ENCODE data around the gene ZFPM1. TPM values are rescaled to one million over a fixed set of nuclear protein-coding genes. Genes with fewer than 3 reads are reported as not detected.

The ZFPM1 gene
- total and polyA plus RNA-seq, 4 donors, result 0.57 to 9.0 (median 2.8) TPM

DNA sequence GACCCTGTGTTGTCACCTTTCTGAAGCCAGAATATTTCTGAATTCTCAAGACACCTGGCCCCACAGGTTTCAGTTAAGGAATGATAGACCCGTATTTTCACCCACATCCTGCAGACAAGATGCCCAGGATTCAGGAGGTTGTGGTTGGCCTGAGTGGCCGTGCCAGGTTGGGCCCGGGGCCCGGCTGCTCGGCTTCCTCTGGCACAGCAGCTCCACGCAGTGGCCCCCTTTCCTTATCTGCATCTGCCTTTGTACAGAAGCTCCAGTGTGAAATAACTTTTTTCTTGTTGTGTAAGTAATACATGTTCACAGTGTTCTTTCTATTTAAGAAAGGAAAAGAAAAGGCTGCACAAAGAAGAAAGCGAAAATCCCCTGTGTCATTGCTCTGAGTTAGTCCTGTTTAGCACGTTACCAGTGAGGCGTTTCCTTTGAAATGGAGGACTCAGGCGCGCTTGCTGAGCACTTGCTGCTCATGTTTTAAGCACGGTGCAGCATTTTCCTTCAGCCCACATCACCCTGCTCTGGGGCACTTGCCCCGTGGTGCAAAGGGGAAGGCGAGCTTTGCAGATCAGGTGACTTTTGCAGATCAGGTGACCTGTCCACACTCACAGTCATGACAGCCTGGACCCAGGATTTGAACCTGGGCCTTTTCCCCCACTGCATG is 130.0 kb downstream of the ZFPM1 start:
- Histone ChIP-seq H3K4me1 (ENCODE audit: control insufficient read depth in 5 of 5, insufficient read depth in 5 of 5, low read length in 5 of 5) (no peaks in the 10 kb centered on the region), H3K27me3 (ENCODE audit: control insufficient read depth in 3 of 3, insufficient read depth in 3 of 3, low read length in 2 of 3) (no peaks in the 10 kb centered on the region), H3K36me3 (ENCODE audit: control insufficient read depth in 4 of 4, insufficient read depth in 4 of 4, low read length in 4 of 4) (peaks cover 4 to 49% (median 19%) of the 10 kb centered on the region in 4 donors), H3K27ac (ENCODE audit: low read depth in 1 of 2, low read length in 1 of 2) (no peak overlapping the region), H3K4me3 (no peak overlapping the region), H3K9me3 (ENCODE audit: control insufficient read depth in 4 of 4, insufficient read depth in 3 of 4, low read length in 3 of 4) (no peaks in the 10 kb centered on the region), H3K9ac (ENCODE audit: insufficient read depth in 1 of 2, low read length in 2 of 2) (no peak overlapping the region)
- no peak for DNase-seq
- WGBS, 2 donors, result 87 to 88% methylated on average over 14 of the region's 14 CpGs
- ATAC-seq (ENCODE audit: insufficient read depth, low FRiP score), result no peak
- no peak for TF ChIP-seq CTCF (IDR thresholded peaks at IDR 0.05; ENCODE audit: control extremely low read depth, extremely low read depth)

DNA sequence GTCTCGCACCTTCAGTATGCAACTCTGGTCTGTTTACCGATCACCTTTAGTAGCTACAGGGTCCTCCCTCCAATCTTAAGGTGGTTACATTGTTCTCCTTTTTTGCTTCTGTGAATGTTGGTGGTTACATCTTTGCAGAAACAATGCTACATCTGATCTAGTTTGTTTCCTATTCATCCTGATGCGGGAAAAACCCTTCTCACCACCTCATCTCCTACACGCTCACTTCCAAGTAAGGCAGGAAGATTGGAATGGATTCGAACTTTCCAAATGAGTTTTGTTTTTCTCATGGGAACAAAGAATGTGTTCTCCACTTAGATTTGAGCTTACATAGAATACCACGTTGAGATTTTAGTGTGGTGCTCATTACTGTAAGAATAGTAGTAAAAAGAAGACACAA is 131.6 kb downstream of the ZFPM1 start:
- 75 to 79% methylated on average over 6 of the region's 6 CpGs for WGBS, 2 donors
- H3K9ac ChIP-seq (ENCODE audit: insufficient read depth in 1 of 2, low read length in 2 of 2), result no peak overlapping the region
- DNase-seq (no peak), ATAC-seq (ENCODE audit: insufficient read depth, low FRiP score) (no peak)
- peaks cover 6 to 42% (median 26%) of the 10 kb centered on the region in 4 donors for H3K36me3 ChIP-seq (ENCODE audit: control insufficient read depth in 4 of 4, insufficient read depth in 4 of 4, low read length in 4 of 4)
- no peaks in the 10 kb centered on the region for H3K9me3 ChIP-seq (ENCODE audit: control insufficient read depth in 4 of 4, insufficient read depth in 3 of 4, low read length in 3 of 4)
- no peak overlapping the region for H3K4me3 ChIP-seq
- H3K4me1 ChIP-seq (ENCODE audit: control insufficient read depth in 5 of 5, insufficient read depth in 5 of 5, low read length in 5 of 5), result no peaks in the 10 kb centered on the region
- H3K27me3 ChIP-seq (ENCODE audit: control insufficient read depth in 3 of 3, insufficient read depth in 3 of 3, low read length in 2 of 3), result no peaks in the 10 kb centered on the region
- TF ChIP-seq CTCF (IDR thresholded peaks at IDR 0.05; ENCODE audit: control extremely low read depth, extremely low read depth), result no peak
- no peak overlapping the region for H3K27ac ChIP-seq (ENCODE audit: low read depth in 1 of 2, low read length in 1 of 2)

DNA sequence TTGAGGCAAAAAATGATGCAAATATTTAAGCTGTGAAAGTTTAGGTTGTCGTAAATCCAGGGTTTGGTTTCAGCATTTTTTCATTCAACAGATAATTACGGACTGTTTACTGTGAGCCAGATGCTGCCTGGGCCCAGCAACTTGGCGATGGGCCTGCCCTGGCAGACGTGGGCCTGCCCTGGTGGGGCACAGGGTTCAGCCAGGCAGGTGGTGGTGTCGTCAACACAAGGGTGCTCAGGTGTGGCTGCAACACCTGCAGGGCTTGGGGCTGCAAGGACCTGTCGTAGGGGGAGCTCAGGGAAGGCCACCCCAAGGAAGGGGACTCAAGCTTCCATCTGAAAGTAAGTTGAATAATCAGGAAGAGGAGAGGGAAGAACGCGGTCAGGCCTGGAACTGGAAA is 132.2 kb downstream of the ZFPM1 start:
- peaks cover 7 to 38% (median 26%) of the 10 kb centered on the region in 4 donors for H3K36me3 ChIP-seq (ENCODE audit: control insufficient read depth in 4 of 4, insufficient read depth in 4 of 4, low read length in 4 of 4)
- WGBS, 2 donors, result 85 to 89% methylated on average over 8 of the region's 8 CpGs

More for the DNA sequence above, 132.2 kb downstream of the ZFPM1 start:
- Histone ChIP-seq H3K4me3 (no peak overlapping the region), H3K27me3 (ENCODE audit: control insufficient read depth in 3 of 3, insufficient read depth in 3 of 3, low read length in 2 of 3) (no peaks in the 10 kb centered on the region), H3K9me3 (ENCODE audit: control insufficient read depth in 4 of 4, insufficient read depth in 3 of 4, low read length in 3 of 4) (no peaks in the 10 kb centered on the region), H3K27ac (ENCODE audit: low read depth in 1 of 2, low read length in 1 of 2) (no peak overlapping the region), H3K4me1 (ENCODE audit: control insufficient read depth in 5 of 5, insufficient read depth in 5 of 5, low read length in 5 of 5) (no peaks in the 10 kb centered on the region), H3K9ac (ENCODE audit: insufficient read depth in 1 of 2, low read length in 2 of 2) (no peak overlapping the region)
- ATAC-seq (ENCODE audit: insufficient read depth, low FRiP score) (no peak), DNase-seq (no peak)
- no peak for TF ChIP-seq CTCF (IDR thresholded peaks at IDR 0.05; ENCODE audit: control extremely low read depth, extremely low read depth)

Measured in lung (tissue), 12 donors.